ENCODE results near the gene CYB5R4.

CYB5R4 gene

GRCh38 chr6:83867043-83867442, 7.6 kb downstream of the CYB5R4 start:
- Histone ChIP-seq H3K27ac (ENCODE audit: low read length) (no peak overlapping the region), H3K4me1 (ENCODE audit: control insufficient read depth in 1 of 2, insufficient read depth in 2 of 2, low read length in 2 of 2) (no peaks in the 10 kb centered on the region), H3K27me3 (ENCODE audit: low read depth, low read length) (no peaks in the 10 kb centered on the region), H3K9me3 (ENCODE audit: control insufficient read depth in 1 of 2, low read length in 2 of 2) (no peaks in the 10 kb centered on the region), H3K4me3 (ENCODE audit: low read depth in 1 of 2, low read length in 2 of 2) (no peak overlapping the region), H3K36me3 (ENCODE audit: control insufficient read depth in 1 of 2, insufficient read depth in 2 of 2, low read length in 2 of 2) (peaks cover 0 to 34% of the 10 kb centered on the region in 2 donors)

- Histone ChIP-seq H3K4me3 (ENCODE audit: low read depth in 1 of 2, low read length in 2 of 2) (no peak overlapping the region), H3K9me3 (ENCODE audit: control insufficient read depth in 1 of 2, low read length in 2 of 2) (no peaks in the 10 kb centered on the region), H3K27me3 (ENCODE audit: low read depth, low read length) (no peaks in the 10 kb centered on the region), H3K4me1 (ENCODE audit: control insufficient read depth in 1 of 2, insufficient read depth in 2 of 2, low read length in 2 of 2) (no peaks in the 10 kb centered on the region), H3K36me3 (ENCODE audit: control insufficient read depth in 1 of 2, insufficient read depth in 2 of 2, low read length in 2 of 2) (peaks cover 0 to 34% of the 10 kb centered on the region in 2 donors), H3K27ac (ENCODE audit: low read length) (no peak overlapping the region)
Measured at GRCh38 chr6:83867527-83868161, 8.2 kb downstream of the CYB5R4 start.

- Histone ChIP-seq H3K36me3 (ENCODE audit: control insufficient read depth in 1 of 2, insufficient read depth in 2 of 2, low read length in 2 of 2) (peaks cover 0 to 34% of the 10 kb centered on the region in 2 donors), H3K4me3 (ENCODE audit: low read depth in 1 of 2, low read length in 2 of 2) (no peak overlapping the region), H3K4me1 (ENCODE audit: control insufficient read depth in 1 of 2, insufficient read depth in 2 of 2, low read length in 2 of 2) (no peaks in the 10 kb centered on the region), H3K27ac (ENCODE audit: low read length) (no peak overlapping the region), H3K27me3 (ENCODE audit: low read depth, low read length) (no peaks in the 10 kb centered on the region), H3K9me3 (ENCODE audit: control insufficient read depth in 1 of 2, low read length in 2 of 2) (no peaks in the 10 kb centered on the region)
Measured at GRCh38 chr6:83868639-83869038, 9.2 kb downstream of the CYB5R4 start.

- no peaks in the 10 kb centered on the region for H3K4me1 ChIP-seq (ENCODE audit: control insufficient read depth in 1 of 2, insufficient read depth in 2 of 2, low read length in 2 of 2)
- no peaks in the 10 kb centered on the region for H3K9me3 ChIP-seq (ENCODE audit: control insufficient read depth in 1 of 2, low read length in 2 of 2)
- H3K27ac ChIP-seq (ENCODE audit: low read length) = no peak overlapping the region
- no peak overlapping the region for H3K4me3 ChIP-seq (ENCODE audit: low read depth in 1 of 2, low read length in 2 of 2)
- peaks cover 0 to 20% of the 10 kb centered on the region in 2 donors for H3K36me3 ChIP-seq (ENCODE audit: control insufficient read depth in 1 of 2, insufficient read depth in 2 of 2, low read length in 2 of 2)
- H3K27me3 ChIP-seq (ENCODE audit: low read depth, low read length) = no peaks in the 10 kb centered on the region
Measured at GRCh38 chr6:83870649-83871048, 11.2 kb downstream of the CYB5R4 start.

DNA sequence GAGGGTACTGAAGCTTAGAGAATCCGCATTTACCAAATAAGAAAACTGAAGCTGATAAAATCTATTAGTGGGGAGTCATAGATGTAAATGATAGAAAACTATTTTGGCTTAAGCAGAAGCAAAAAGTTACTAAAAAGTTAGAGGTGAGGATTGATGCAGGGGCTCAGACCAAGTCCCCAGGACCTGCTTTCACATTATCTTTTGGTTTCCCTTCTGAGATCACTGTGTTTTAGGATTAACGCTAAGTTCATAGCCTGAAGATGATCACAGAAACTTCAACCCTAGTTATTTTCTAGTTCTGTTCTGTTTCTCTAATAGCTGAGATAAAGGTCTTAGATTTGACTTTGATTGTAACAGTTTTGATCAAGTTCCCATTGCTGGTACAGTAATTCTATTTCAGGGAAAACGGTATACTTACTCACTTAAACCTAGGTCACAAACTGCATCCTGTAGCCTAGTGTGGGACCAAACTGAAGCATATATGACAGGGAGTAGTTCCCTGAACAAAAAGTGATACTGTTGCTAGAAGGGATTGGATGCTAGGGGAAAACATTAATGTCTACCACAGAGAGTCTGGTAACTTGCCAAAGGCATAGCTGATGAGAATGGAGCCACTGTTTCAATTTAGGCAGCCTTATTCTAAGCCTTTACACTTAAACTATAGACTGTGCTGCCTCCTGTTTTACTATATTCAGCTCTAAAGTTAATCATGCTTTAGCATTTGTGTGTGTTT, 13.1 kb downstream of the CYB5R4 start:
- Histone ChIP-seq H3K4me3 (ENCODE audit: low read depth in 1 of 2, low read length in 2 of 2) (no peak overlapping the region), H3K27me3 (ENCODE audit: low read depth, low read length) (no peaks in the 10 kb centered on the region), H3K27ac (ENCODE audit: low read length) (no peak overlapping the region), H3K9me3 (ENCODE audit: control insufficient read depth in 1 of 2, low read length in 2 of 2) (no peaks in the 10 kb centered on the region), H3K36me3 (ENCODE audit: control insufficient read depth in 1 of 2, insufficient read depth in 2 of 2, low read length in 2 of 2) (peaks cover 0 to 9% of the 10 kb centered on the region in 2 donors), H3K4me1 (ENCODE audit: control insufficient read depth in 1 of 2, insufficient read depth in 2 of 2, low read length in 2 of 2) (no peaks in the 10 kb centered on the region)

- Histone ChIP-seq H3K27me3 (ENCODE audit: low read depth, low read length) (no peaks in the 10 kb centered on the region), H3K36me3 (ENCODE audit: control insufficient read depth in 1 of 2, insufficient read depth in 2 of 2, low read length in 2 of 2) (no peaks in the 10 kb centered on the region), H3K27ac (ENCODE audit: low read length) (no peak overlapping the region), H3K9me3 (ENCODE audit: control insufficient read depth in 1 of 2, low read length in 2 of 2) (no peaks in the 10 kb centered on the region), H3K4me3 (ENCODE audit: low read depth in 1 of 2, low read length in 2 of 2) (no peak overlapping the region), H3K4me1 (ENCODE audit: control insufficient read depth in 1 of 2, insufficient read depth in 2 of 2, low read length in 2 of 2) (no peaks in the 10 kb centered on the region)
Measured at GRCh38 chr6:83873869-83874268, 14.4 kb downstream of the CYB5R4 start.

GRCh38 chr6:83875843-83876242, 16.4 kb downstream of the CYB5R4 start:
- Histone ChIP-seq H3K27ac (ENCODE audit: low read length) (no peak overlapping the region), H3K4me1 (ENCODE audit: control insufficient read depth in 1 of 2, insufficient read depth in 2 of 2, low read length in 2 of 2) (no peaks in the 10 kb centered on the region), H3K9me3 (ENCODE audit: control insufficient read depth in 1 of 2, low read length in 2 of 2) (no peaks in the 10 kb centered on the region), H3K4me3 (ENCODE audit: low read depth in 1 of 2, low read length in 2 of 2) (no peak overlapping the region), H3K27me3 (ENCODE audit: low read depth, low read length) (no peaks in the 10 kb centered on the region), H3K36me3 (ENCODE audit: control insufficient read depth in 1 of 2, insufficient read depth in 2 of 2, low read length in 2 of 2) (no peaks in the 10 kb centered on the region)

DNA sequence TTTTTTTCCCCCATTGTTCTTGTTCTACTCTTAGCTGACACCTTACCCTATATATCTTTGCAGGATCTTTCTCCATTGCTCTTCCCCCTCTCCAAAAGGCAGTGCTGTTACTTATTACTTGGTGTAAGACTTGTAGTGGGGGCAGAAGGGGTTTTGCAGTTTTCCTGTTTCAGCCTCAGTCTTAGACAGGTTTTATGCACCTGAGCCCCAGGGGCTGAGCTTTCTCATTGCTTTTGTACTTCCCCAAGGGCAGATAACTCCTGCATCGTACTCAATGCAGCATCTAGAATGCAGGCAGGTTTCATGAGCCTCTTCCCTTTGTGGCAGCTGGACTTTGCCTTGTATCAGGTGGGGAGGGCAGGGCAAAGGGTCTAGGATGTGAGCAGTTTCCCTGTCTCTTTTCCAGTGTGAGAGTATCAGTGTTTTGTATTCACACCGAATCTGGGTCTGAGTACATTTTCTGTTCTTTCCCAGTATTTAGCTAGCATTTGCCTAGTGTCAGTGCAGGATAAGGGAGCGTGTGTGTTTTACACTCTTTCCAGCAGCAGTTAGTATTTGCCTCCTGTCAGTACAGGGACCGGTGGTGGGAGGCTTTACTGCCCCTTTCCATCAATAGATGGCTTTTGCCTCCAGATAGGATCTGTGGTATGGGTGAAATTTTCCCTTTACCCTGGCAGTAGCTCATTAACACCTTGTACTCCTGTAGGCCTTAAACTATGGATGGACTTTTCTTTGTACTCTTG, 19.6 kb downstream of the CYB5R4 start:
- no peaks in the 10 kb centered on the region for H3K27me3 ChIP-seq (ENCODE audit: low read depth, low read length)
- no peak overlapping the region for H3K4me3 ChIP-seq (ENCODE audit: low read depth in 1 of 2, low read length in 2 of 2)
- no peaks in the 10 kb centered on the region for H3K4me1 ChIP-seq (ENCODE audit: control insufficient read depth in 1 of 2, insufficient read depth in 2 of 2, low read length in 2 of 2)
- H3K9me3 ChIP-seq (ENCODE audit: control insufficient read depth in 1 of 2, low read length in 2 of 2) = no peaks in the 10 kb centered on the region
- no peaks in the 10 kb centered on the region for H3K36me3 ChIP-seq (ENCODE audit: control insufficient read depth in 1 of 2, insufficient read depth in 2 of 2, low read length in 2 of 2)
- no peak overlapping the region for H3K27ac ChIP-seq (ENCODE audit: low read length)

- Histone ChIP-seq H3K36me3 (ENCODE audit: control insufficient read depth in 1 of 2, insufficient read depth in 2 of 2, low read length in 2 of 2) (no peaks in the 10 kb centered on the region), H3K4me1 (ENCODE audit: control insufficient read depth in 1 of 2, insufficient read depth in 2 of 2, low read length in 2 of 2) (no peaks in the 10 kb centered on the region), H3K9me3 (ENCODE audit: control insufficient read depth in 1 of 2, low read length in 2 of 2) (no peaks in the 10 kb centered on the region), H3K4me3 (ENCODE audit: low read depth in 1 of 2, low read length in 2 of 2) (no peak overlapping the region), H3K27ac (ENCODE audit: low read length) (no peak overlapping the region), H3K27me3 (ENCODE audit: low read depth, low read length) (no peaks in the 10 kb centered on the region)
Measured at GRCh38 chr6:83879746-83880145, 20.3 kb downstream of the CYB5R4 start.

- no peaks in the 10 kb centered on the region for H3K9me3 ChIP-seq (ENCODE audit: control insufficient read depth in 1 of 2, low read length in 2 of 2)
- H3K27me3 ChIP-seq (ENCODE audit: low read depth, low read length) = no peaks in the 10 kb centered on the region
- no peaks in the 10 kb centered on the region for H3K36me3 ChIP-seq (ENCODE audit: control insufficient read depth in 1 of 2, insufficient read depth in 2 of 2, low read length in 2 of 2)
- H3K4me3 ChIP-seq (ENCODE audit: low read depth in 1 of 2, low read length in 2 of 2) = no peak overlapping the region
- no peak overlapping the region for H3K27ac ChIP-seq (ENCODE audit: low read length)
- H3K4me1 ChIP-seq (ENCODE audit: control insufficient read depth in 1 of 2, insufficient read depth in 2 of 2, low read length in 2 of 2) = no peaks in the 10 kb centered on the region
Measured at GRCh38 chr6:83883240-83883639, 23.8 kb downstream of the CYB5R4 start.

- H3K36me3 ChIP-seq (ENCODE audit: control insufficient read depth in 1 of 2, insufficient read depth in 2 of 2, low read length in 2 of 2) = no peaks in the 10 kb centered on the region
- H3K9me3 ChIP-seq (ENCODE audit: control insufficient read depth in 1 of 2, low read length in 2 of 2) = no peaks in the 10 kb centered on the region
- H3K27me3 ChIP-seq (ENCODE audit: low read depth, low read length) = no peaks in the 10 kb centered on the region
- no peaks in the 10 kb centered on the region for H3K4me1 ChIP-seq (ENCODE audit: control insufficient read depth in 1 of 2, insufficient read depth in 2 of 2, low read length in 2 of 2)
- H3K4me3 ChIP-seq (ENCODE audit: low read depth in 1 of 2, low read length in 2 of 2) = no peak overlapping the region
- H3K27ac ChIP-seq (ENCODE audit: low read length) = no peak overlapping the region
Measured at GRCh38 chr6:83884523-83884922, 25.0 kb downstream of the CYB5R4 start.

All from muscle layer of duodenum (tissue), 2 donors.